HepG2 (cell line): ENCODE data around the gene UBTF. TPM values are rescaled to one million over a fixed set of nuclear protein-coding genes. Genes with fewer than 3 reads are reported as not detected.

Experiments
- BCL6 ChIP-seq: IDR thresholded peaks from 2 replicates; pipeline ENCODE4 v1.6.1; 2016; ENCODE audit warnings: missing genetic modification reagents, missing compliant biosample characterization
- FOXA1 ChIP-seq, 2 experiments: fragments of 450-650 bp in 1 of 2; sonication (generic) in 1 of 2; formaldehyde crosslinking in 1 of 2; IDR thresholded peaks; 2 replicates each; pipeline versions ENCODE4 v1.4.0 to v1.6.1; 2016 to 2020; ENCODE audit warnings: missing genetic modification reagents in 1 of 2
- FOXK1 ChIP-seq: sonication (generic); formaldehyde crosslinking; IDR thresholded peaks from 2 replicates; pipeline ENCODE4 v1.4.0; 2020; ENCODE audit warnings: low read depth, missing genetic modification reagents, borderline replicate concordance
- GATAD1 ChIP-seq: IDR thresholded peaks from 2 replicates; pipeline ENCODE4 v1.6.1; 2016; ENCODE audit warnings: missing genetic modification reagents, missing compliant biosample characterization
- ONECUT2 ChIP-seq: sonication (generic); formaldehyde crosslinking; IDR thresholded peaks from 2 replicates; pipeline ENCODE4 v1.4.0; 2020; ENCODE audit warnings: missing genetic modification reagents
- PHF8 ChIP-seq: sonication (generic); formaldehyde crosslinking; IDR thresholded peaks from 2 replicates; pipeline ENCODE4 v1.5.0; 2020; ENCODE audit warnings: missing genetic modification reagents
- THYN1 ChIP-seq: sonication (generic); formaldehyde crosslinking; IDR thresholded peaks from 2 replicates; pipeline ENCODE4 v1.8.1; 2023; ENCODE audit warnings: low read depth, mild to moderate bottlenecking, moderate library complexity, missing genetic modification reagents, borderline replicate concordance
- ZBTB40 ChIP-seq, 2 experiments: fragments of 450-650 bp in 1 of 2; sonication (generic) in 1 of 2; formaldehyde crosslinking in 1 of 2; IDR thresholded peaks; 2 replicates each; pipeline versions ENCODE4 v1.6.1 to v1.8.0; 2016 to 2022; ENCODE audit warnings: antibody characterized with exemption in 1 of 2, mild to moderate bottlenecking in 1 of 2, missing genetic modification reagents in 1 of 2
- ZFYVE20 ChIP-seq: sonication (generic); formaldehyde crosslinking; IDR thresholded peaks from 2 replicates; pipeline ENCODE4 v1.8.0; 2023; ENCODE audit warnings: low read depth, mild to moderate bottlenecking, moderate library complexity, missing genetic modification reagents, borderline replicate concordance
- ZMAT3 ChIP-seq: sonication (generic); formaldehyde crosslinking; conservative IDR thresholded peaks from 2 replicates; pipeline ENCODE4 v1.7.0; 2021; ENCODE audit warnings: missing genetic modification reagents
- ZMYM4 ChIP-seq: sonication (generic); formaldehyde crosslinking; IDR thresholded peaks from 2 replicates; pipeline ENCODE4 v1.8.1; 2023; ENCODE audit warnings: mild to moderate bottlenecking, missing genetic modification reagents
- ZNF30 ChIP-seq: sonication (generic); formaldehyde crosslinking; IDR thresholded peaks from 2 replicates; pipeline ENCODE4 v1.5.0; 2020; ENCODE audit warnings: mild to moderate bottlenecking, missing genetic modification reagents
- ZNF501 ChIP-seq: sonication (generic); formaldehyde crosslinking; IDR thresholded peaks from 2 replicates; pipeline ENCODE4 v1.5.1; 2020; ENCODE audit warnings: mild to moderate bottlenecking, moderate library complexity, missing genetic modification reagents
- ZNF580 ChIP-seq: IDR thresholded peaks from 2 replicates; pipeline ENCODE4 v1.6.1; 2016; ENCODE audit warnings: low read depth, borderline replicate concordance
- ZNF629 ChIP-seq: sonication (generic); formaldehyde crosslinking; conservative IDR thresholded peaks from 2 replicates; pipeline ENCODE4 v1.5.0; 2020; ENCODE audit warnings: missing genetic modification reagents
- ZNF770 ChIP-seq: sonication (generic); formaldehyde crosslinking; IDR thresholded peaks from 2 replicates; pipeline ENCODE4 v1.5.0; 2020; ENCODE audit warnings: mild to moderate bottlenecking, missing genetic modification reagents
- ZSCAN25 ChIP-seq: sonication (generic); formaldehyde crosslinking; IDR thresholded peaks from 2 replicates; pipeline ENCODE4 v1.8.0; 2022; ENCODE audit warnings: mild to moderate bottlenecking, missing genetic modification reagents
- polyA plus RNA-seq, 8 experiments: library from polyadenylated mRNA; depleted of rRNA in 3 of 8; stranded (reverse) in 7 of 8; unstranded in 1 of 8; fragments of >200 nt; fragmentation: Illumina TruSeq in 4 of 8; extraction: Trizol in 4 of 8; gene quantifications; 2 replicates each; pipeline versions ENCODE4 v1.2.1 to v1.2.3, GENCODE V29; 2011 to 2016; ENCODE audit warnings: low read depth in 4 of 8, missing spikeins in 1 of 8, mixed read lengths in 1 of 8; ENCODE audit not compliant: insufficient read depth in 1 of 8
- total RNA-seq, 5 experiments: library from RNA; depleted of rRNA; stranded (reverse); fragments of >200 nt; fragmentation: Illumina TruSeq; extraction: Trizol; gene quantifications; 2 replicates each; pipeline ENCODE4 v1.2.3, GENCODE V29; 2016; ENCODE audit warnings: low read depth in 1 of 5

The UBTF gene
- total and polyA plus RNA-seq, 2 of the 13 experiments (the other 11 are each of a cell fraction or from before 2014, with no cell fraction given): 15.2 to 60.9 TPM

GRCh38 chr17:44170499-44171201 is 48.8 kb downstream of the UBTF start, which contains the start of gene ASB16 (continued):
- TF ChIP-seq ZNF629 (CRISPR knock-in tag): no peak
- 0 out of 2 replicates have a peak, but pooled peaks have one; percentile 6 for TF ChIP-seq BCL6 (CRISPR knock-in tag)
- no peak for TF ChIP-seq ZNF30 (CRISPR knock-in tag)
- TF ChIP-seq ZFYVE20 (CRISPR knock-in tag): no peak
- TF ChIP-seq ZMYM4: peak; percentile 29; the same call in 1 of the 2 replicates
- TF ChIP-seq ZNF580 (CRISPR knock-in tag): peak; percentile 75; the same call in 1 of the 2 replicates
- no peak for TF ChIP-seq THYN1
- TF ChIP-seq FOXK1: peak; percentile 57; the same call in 1 of the 2 replicates
- no peak for TF ChIP-seq ZNF770 (CRISPR knock-in tag)
- no peak for TF ChIP-seq ONECUT2
- TF ChIP-seq ZNF501 (CRISPR knock-in tag): peak; percentile 56
- no peak for TF ChIP-seq ZBTB40 (IDR thresholded peaks at IDR 0.05)
- TF ChIP-seq ZBTB40 (CRISPR knock-in tag; IDR thresholded peaks at IDR 0.05): no peak
- TF ChIP-seq PHF8 (CRISPR knock-in tag): 0 out of 2 replicates have a peak, but pooled peaks have one; percentile 47
- TF ChIP-seq ZMAT3 (CRISPR knock-in tag): no peak
- TF ChIP-seq GATAD1 (CRISPR knock-in tag): peak; percentile 14; the same call in 1 of the 2 replicates
- no peak for TF ChIP-seq FOXA1 (IDR thresholded peaks at IDR 0.05)
- peak; percentile 53; the same call in 1 of the 2 replicates for TF ChIP-seq FOXA1 (CRISPR knock-in tag; IDR thresholded peaks at IDR 0.05)
- TF ChIP-seq ZSCAN25 (CRISPR knock-in tag): no peak
